Breast epithelium (tissue), 4 donors: ENCODE measurements around the gene LDAF1. TPM values are rescaled to one million over a fixed set of nuclear protein-coding genes. Genes with fewer than 3 reads are reported as not detected.

Source experiments
- DNase-seq, 2 donors: peaks; one replicate each; pipeline ENCODE4 v3.0.0-alpha.2; 2019; ENCODE audit warnings: low spot score in 2 of 2
- H3K27ac ChIP-seq, 2 donors: fragments of 200-600 bp; sonication (generic) in 1 of 2; one replicate each; pipeline ENCODE4 v1.5.1; 2016 to 2019; ENCODE audit warnings: mild to moderate bottlenecking in 1 of 2
- H3K27me3 ChIP-seq, 2 donors: fragments of 200-600 bp; sonication (generic) in 1 of 2; one replicate each; pipeline versions ENCODE4 v1.5.1 to v1.6.0; 2017 to 2019; ENCODE audit warnings: control low read depth in 1 of 2, mild to moderate bottlenecking in 1 of 2
- H3K36me3 ChIP-seq: fragments of 200-600 bp; one replicate; pipeline ENCODE4 v1.5.1; 2019
- H3K4me1 ChIP-seq, 2 donors: fragments of 200-600 bp; sonication (generic); one replicate each; pipeline ENCODE4 v1.5.1; 2016 to 2019; ENCODE audit warnings: control low read depth in 1 of 2
- H3K4me3 ChIP-seq, 3 donors: fragments of 200-600 bp; sonication (generic); 1 replicate in 2 of 3; 2 replicates in 1 of 3; pipeline ENCODE4 v1.5.1; 2016 to 2019; ENCODE audit warnings: mild to moderate bottlenecking in 3 of 3, moderate library complexity in 2 of 3
- H3K9me3 ChIP-seq, 2 donors: fragments of 200-600 bp; sonication (generic) in 1 of 2; one replicate each; pipeline ENCODE4 v1.5.1; 2016 to 2019; ENCODE audit warnings: control low read depth in 1 of 2
- CTCF ChIP-seq, 3 donors: fragments of 450-650 bp; IDR thresholded peaks; one replicate each; pipeline ENCODE4 v1.5.1; 2016 to 2017; ENCODE audit warnings: antibody characterized with exemption in 3 of 3, mild to moderate bottlenecking in 3 of 3, moderate library complexity in 3 of 3
- POLR2A ChIP-seq: fragments of 450-650 bp; IDR thresholded peaks from one replicate; pipeline ENCODE4 v1.6.1; 2016; ENCODE audit warnings: antibody characterized with exemption, mild to moderate bottlenecking, moderate library complexity
- POLR2AphosphoS5 ChIP-seq, 3 donors: sonication (generic); formaldehyde crosslinking; IDR thresholded peaks; one replicate each; pipeline ENCODE4 v1.6.1; 2017; ENCODE audit warnings: antibody characterized with exemption in 3 of 3
- intact Hi-C: fragments of 100-400 bp; cut with DNase I; formaldehyde crosslinking; loops from one replicate; pipeline ENCODE4 v1.15.1; 2023; ENCODE audit warnings: low total_unique reads
- total RNA-seq, 3 donors: library from RNA; depleted of rRNA; stranded (reverse); fragments of >200 nt; gene quantifications; one replicate each; pipeline ENCODE4 v1.1.0, GENCODE V29; 2016

Gene LDAF1
- total RNA-seq, 3 donors from 2014 or later, result 49.2 to 99.4 (median 97.5) TPM

- TF ChIP-seq CTCF (IDR thresholded peaks at IDR 0.05) (no peak), POLR2AphosphoS5 (IDR thresholded peaks at IDR 0.05) (no peak), POLR2A (no peak)
- Histone ChIP-seq H3K27me3 (no peaks in the 10 kb centered on the region), H3K4me3 (no peak overlapping the region), H3K9me3 (no peaks in the 10 kb centered on the region), H3K36me3 (no peaks in the 10 kb centered on the region), H3K27ac (no peak overlapping the region), H3K4me1 (no peaks in the 10 kb centered on the region)
- intact Hi-C loops, result no loop called here
- no peak for DNase-seq
Observed at GRCh38 chr16:21223787-21224186, 65.3 kb downstream of the LDAF1 start.

- Histone ChIP-seq H3K27ac (no peak overlapping the region), H3K9me3 (no peaks in the 10 kb centered on the region), H3K36me3 (no peaks in the 10 kb centered on the region), H3K4me3 (no peak overlapping the region), H3K4me1 (no peaks in the 10 kb centered on the region), H3K27me3 (no peaks in the 10 kb centered on the region)
- TF ChIP-seq POLR2AphosphoS5 (IDR thresholded peaks at IDR 0.05) (no peak), POLR2A (no peak), CTCF (IDR thresholded peaks at IDR 0.05) (no peak)
- intact Hi-C loops, result no loop called here
- no peak for DNase-seq
Observed at GRCh38 chr16:21224800-21225199, 66.3 kb downstream of the LDAF1 start.

GRCh38 chr16:21226749-21227148, 68.3 kb downstream of the LDAF1 start:
- intact Hi-C loops, result no loop called here
- H3K9me3 ChIP-seq, result no peaks in the 10 kb centered on the region
- TF ChIP-seq POLR2A (no peak), POLR2AphosphoS5 (IDR thresholded peaks at IDR 0.05) (no peak), CTCF (IDR thresholded peaks at IDR 0.05) (no peak)
- no peak overlapping the region for H3K4me3 ChIP-seq
- H3K27me3 ChIP-seq, result no peaks in the 10 kb centered on the region
- no peak for DNase-seq
- no peaks in the 10 kb centered on the region for H3K4me1 ChIP-seq
- no peak overlapping the region for H3K27ac ChIP-seq
- H3K36me3 ChIP-seq, result no peaks in the 10 kb centered on the region

- intact Hi-C loops, result no loop called here
- Histone ChIP-seq H3K27ac (peak overlapping the region in 1 of 2 donors; percentile 7), H3K4me3 (no peak overlapping the region), H3K9me3 (no peaks in the 10 kb centered on the region), H3K4me1 (no peaks in the 10 kb centered on the region), H3K36me3 (no peaks in the 10 kb centered on the region), H3K27me3 (no peaks in the 10 kb centered on the region)
- DNase-seq, result no peak
- TF ChIP-seq POLR2A, result no peak
- TF ChIP-seq CTCF (IDR thresholded peaks at IDR 0.05), result no peak
- TF ChIP-seq POLR2AphosphoS5 (IDR thresholded peaks at IDR 0.05), result no peak
Observed at GRCh38 chr16:21227866-21228265, 69.4 kb downstream of the LDAF1 start.

- DNase-seq, result no peak
- TF ChIP-seq POLR2A (no peak), POLR2AphosphoS5 (IDR thresholded peaks at IDR 0.05) (no peak), CTCF (IDR thresholded peaks at IDR 0.05) (no peak)
- H3K27ac ChIP-seq, result peak overlapping the region in 1 of 2 donors; percentile 7
- H3K27me3 ChIP-seq, result no peaks in the 10 kb centered on the region
- no peak overlapping the region for H3K4me3 ChIP-seq
- no peaks in the 10 kb centered on the region for H3K9me3 ChIP-seq
- intact Hi-C loops, result no loop called here
- no peaks in the 10 kb centered on the region for H3K36me3 ChIP-seq
- H3K4me1 ChIP-seq, result no peaks in the 10 kb centered on the region
Observed at GRCh38 chr16:21228361-21228872, 69.9 kb downstream of the LDAF1 start.

Other genes with a start within 250 kb of the LDAF1 start
- under 1 TPM in 2 of 3 donors, not detected in 1; under 0.01 to 0.59 TPM for gene DNAH3, start 7.8 kb upstream of the LDAF1 start, total RNA-seq
- gene ZP2, start 52.9 kb downstream of the LDAF1 start, total RNA-seq, result not detected
- under 1 TPM in 1 of 3 donors, not detected in 2; 0.33 TPM for gene ANKS4B, start 75.0 kb downstream of the LDAF1 start, total RNA-seq
- gene CRYM, start 119.6 kb downstream of the LDAF1 start, total RNA-seq, result 1 to 10 TPM in 2 of 3 donors, under 1 TPM in 1; 0.98 to 5.0 (median 2.6) TPM